HEK293 (cell line): ENCODE data around the gene TNFRSF18.
A peak's percentile ranks its signal among the peaks of the same experiment; 100 is the strongest.

ENCODE experiments used
- CTCF ChIA-PET: fragments of 350-600 bp; formaldehyde crosslinking; extraction: SDS; loops from one replicate; lab custom pipeline; 2021; ENCODE audit warnings: antibody characterized with exemption; lab: Yijun Ruan, JAX
- POLR2A ChIA-PET: fragments of 300-600 bp; formaldehyde crosslinking; extraction: SDS; loops from one replicate; lab custom pipeline; 2020; ENCODE audit warnings: antibody characterized with exemption, inconsistent platforms; lab: Yijun Ruan, JAX
- H3K27ac ChIP-seq: fragments of 200-500 bp; sonication (Bioruptor generic); 2 replicates; pipeline ENCODE4 v1.5.1; 2014; ENCODE audit warnings: low read depth, low read length, control low read depth, inconsistent platforms; ENCODE audit errors: extremely low read depth
- H3K36me3 ChIP-seq, 2 experiments: fragments of 200-500 bp in 1 of 2; sonication (Bioruptor generic) in 1 of 2; 1 replicate in 1 of 2; 2 replicates in 1 of 2; pipeline ENCODE4 v1.5.1; 2014 to 2017; ENCODE audit warnings: inconsistent platforms in 2 of 2, low read length in 2 of 2; ENCODE audit not compliant: control insufficient read depth in 2 of 2, insufficient read depth in 1 of 2
- H3K4me1 ChIP-seq: fragments of 200-500 bp; sonication (Bioruptor generic); 2 replicates; pipeline ENCODE4 v1.5.1; 2014; ENCODE audit warnings: mild to moderate bottlenecking, low read length, inconsistent platforms; ENCODE audit not compliant: control insufficient read depth, insufficient read depth
- H3K4me3 ChIP-seq: 2 replicates; pipeline ENCODE4 v1.5.1; 2011; ENCODE audit warnings: low read depth, mild to moderate bottlenecking, control low read depth, low read length, moderate library complexity
- H3K9me3 ChIP-seq: fragments of 200-500 bp; sonication (Bioruptor generic); 2 replicates; pipeline ENCODE4 v1.5.1; 2014; ENCODE audit warnings: low read depth, low read length, inconsistent platforms; ENCODE audit not compliant: control insufficient read depth, insufficient read depth
- EGR2 ChIP-seq: fragments of 450-650 bp; formaldehyde crosslinking; IDR thresholded peaks from 2 replicates; pipeline ENCODE4 v1.5.1; 2016; ENCODE audit warnings: low read depth, missing biosample characterization, missing genetic modification characterization
- GLIS1 ChIP-seq: fragments of 450-650 bp; formaldehyde crosslinking; IDR thresholded peaks from 2 replicates; pipeline ENCODE4 v1.5.1; 2016; ENCODE audit warnings: missing biosample characterization, missing genetic modification characterization
- HOXC10 ChIP-seq: sonication (generic); formaldehyde crosslinking; IDR thresholded peaks from 2 replicates; pipeline ENCODE4 v1.8.1; 2023; ENCODE audit warnings: mild to moderate bottlenecking, missing genetic modification reagents
- SCRT1 ChIP-seq: fragments of 450-650 bp; formaldehyde crosslinking; IDR thresholded peaks from 2 replicates; pipeline ENCODE4 v1.5.1; 2016; ENCODE audit warnings: missing biosample characterization, missing genetic modification characterization, borderline replicate concordance
- SCRT2 ChIP-seq: fragments of 450-650 bp; formaldehyde crosslinking; IDR thresholded peaks from 2 replicates; pipeline ENCODE4 v1.5.1; 2016; ENCODE audit warnings: missing biosample characterization, missing genetic modification characterization
- SP3 ChIP-seq: fragments of 450-650 bp; formaldehyde crosslinking; IDR thresholded peaks from 2 replicates; pipeline ENCODE4 v1.5.1; 2016; ENCODE audit warnings: missing biosample characterization, missing genetic modification characterization
- ZEB2 ChIP-seq: fragments of 450-650 bp; formaldehyde crosslinking; IDR thresholded peaks from 2 replicates; pipeline ENCODE4 v1.5.1; 2016; ENCODE audit warnings: missing biosample characterization, missing genetic modification characterization
- ZFHX2 ChIP-seq: fragments of 450-650 bp; formaldehyde crosslinking; conservative IDR thresholded peaks from 2 replicates; pipeline ENCODE4 v1.5.1; 2016; ENCODE audit warnings: missing biosample characterization, missing genetic modification characterization
- ZFP69B ChIP-seq: fragments of 450-650 bp; formaldehyde crosslinking; IDR thresholded peaks from 2 replicates; pipeline ENCODE4 v1.5.1; 2016; ENCODE audit warnings: missing biosample characterization, missing genetic modification characterization
- ZIC2 ChIP-seq: fragments of 450-650 bp; formaldehyde crosslinking; IDR thresholded peaks from 2 replicates; pipeline ENCODE4 v1.5.1; 2016; ENCODE audit warnings: missing biosample characterization, missing genetic modification characterization
- ZNF10 ChIP-seq: fragments of 450-650 bp; formaldehyde crosslinking; IDR thresholded peaks from 2 replicates; pipeline ENCODE4 v1.5.1; 2017; ENCODE audit warnings: missing biosample characterization, missing genetic modification characterization
- ZNF121 ChIP-seq: fragments of 450-650 bp; formaldehyde crosslinking; IDR thresholded peaks from 2 replicates; pipeline ENCODE4 v1.5.1; 2016; ENCODE audit warnings: missing biosample characterization, missing genetic modification characterization
- ZNF132 ChIP-seq: fragments of 450-650 bp; formaldehyde crosslinking; IDR thresholded peaks from 2 replicates; pipeline ENCODE4 v1.5.1; 2017; ENCODE audit warnings: missing biosample characterization, missing genetic modification characterization, borderline replicate concordance
- ZNF138 ChIP-seq: fragments of 450-650 bp; formaldehyde crosslinking; IDR thresholded peaks from 2 replicates; pipeline ENCODE4 v1.5.1; 2016; ENCODE audit warnings: missing biosample characterization, missing genetic modification characterization, borderline replicate concordance
- ZNF140 ChIP-seq: fragments of 450-650 bp; formaldehyde crosslinking; IDR thresholded peaks from 2 replicates; pipeline ENCODE4 v1.5.1; 2016; ENCODE audit warnings: missing biosample characterization, missing genetic modification characterization
- ZNF223 ChIP-seq: fragments of 450-650 bp; formaldehyde crosslinking; IDR thresholded peaks from 2 replicates; pipeline ENCODE4 v1.5.1; 2016; ENCODE audit warnings: missing biosample characterization, missing genetic modification characterization
- ZNF48 ChIP-seq: fragments of 450-650 bp; formaldehyde crosslinking; IDR thresholded peaks from 2 replicates; pipeline ENCODE4 v1.5.1; 2016; ENCODE audit warnings: missing biosample characterization, missing genetic modification characterization
- ZNF501 ChIP-seq: fragments of 450-650 bp; formaldehyde crosslinking; IDR thresholded peaks from 2 replicates; pipeline ENCODE4 v1.5.1; 2016; ENCODE audit warnings: missing biosample characterization, missing genetic modification characterization
- ZNF555 ChIP-seq: fragments of 450-650 bp; formaldehyde crosslinking; conservative IDR thresholded peaks from 2 replicates; pipeline ENCODE4 v1.5.1; 2017; ENCODE audit warnings: missing biosample characterization, mild to moderate bottlenecking, missing genetic modification characterization, inconsistent platforms
- ZNF623 ChIP-seq: fragments of 450-650 bp; formaldehyde crosslinking; IDR thresholded peaks from 2 replicates; pipeline ENCODE4 v1.5.1; 2016; ENCODE audit warnings: missing biosample characterization, missing genetic modification characterization
- ZNF658 ChIP-seq: fragments of 450-650 bp; formaldehyde crosslinking; IDR thresholded peaks from 2 replicates; pipeline ENCODE4; 2016; ENCODE audit warnings: missing biosample characterization, missing genetic modification characterization
- ZNF830 ChIP-seq: fragments of 450-650 bp; IDR thresholded peaks from 2 replicates; pipeline ENCODE4 v1.5.0; 2018; ENCODE audit warnings: missing biosample characterization, missing genetic modification characterization, low read depth, mild to moderate bottlenecking, moderate library complexity
- ZSCAN16 ChIP-seq: fragments of 450-650 bp; formaldehyde crosslinking; IDR thresholded peaks from 2 replicates; pipeline ENCODE4 v1.5.1; 2016; ENCODE audit warnings: missing biosample characterization, missing genetic modification characterization
- ZXDB ChIP-seq: fragments of 450-650 bp; formaldehyde crosslinking; IDR thresholded peaks from 2 replicates; pipeline ENCODE4 v1.5.1; 2016; ENCODE audit warnings: missing biosample characterization, missing genetic modification characterization
- TF ChIP-seq, protein P1 (sequence below): fragments of 450-650 bp; formaldehyde crosslinking; IDR thresholded peaks from 2 replicates; pipeline ENCODE4 v1.5.1; 2017; ENCODE audit warnings: missing biosample characterization, missing genetic modification characterization
- TF ChIP-seq, protein P2 (sequence below): fragments of 450-650 bp; formaldehyde crosslinking; IDR thresholded peaks from 2 replicates; pipeline ENCODE4 v1.5.1; 2016; ENCODE audit warnings: missing biosample characterization, missing genetic modification characterization

The TNFRSF18 gene

DNA sequence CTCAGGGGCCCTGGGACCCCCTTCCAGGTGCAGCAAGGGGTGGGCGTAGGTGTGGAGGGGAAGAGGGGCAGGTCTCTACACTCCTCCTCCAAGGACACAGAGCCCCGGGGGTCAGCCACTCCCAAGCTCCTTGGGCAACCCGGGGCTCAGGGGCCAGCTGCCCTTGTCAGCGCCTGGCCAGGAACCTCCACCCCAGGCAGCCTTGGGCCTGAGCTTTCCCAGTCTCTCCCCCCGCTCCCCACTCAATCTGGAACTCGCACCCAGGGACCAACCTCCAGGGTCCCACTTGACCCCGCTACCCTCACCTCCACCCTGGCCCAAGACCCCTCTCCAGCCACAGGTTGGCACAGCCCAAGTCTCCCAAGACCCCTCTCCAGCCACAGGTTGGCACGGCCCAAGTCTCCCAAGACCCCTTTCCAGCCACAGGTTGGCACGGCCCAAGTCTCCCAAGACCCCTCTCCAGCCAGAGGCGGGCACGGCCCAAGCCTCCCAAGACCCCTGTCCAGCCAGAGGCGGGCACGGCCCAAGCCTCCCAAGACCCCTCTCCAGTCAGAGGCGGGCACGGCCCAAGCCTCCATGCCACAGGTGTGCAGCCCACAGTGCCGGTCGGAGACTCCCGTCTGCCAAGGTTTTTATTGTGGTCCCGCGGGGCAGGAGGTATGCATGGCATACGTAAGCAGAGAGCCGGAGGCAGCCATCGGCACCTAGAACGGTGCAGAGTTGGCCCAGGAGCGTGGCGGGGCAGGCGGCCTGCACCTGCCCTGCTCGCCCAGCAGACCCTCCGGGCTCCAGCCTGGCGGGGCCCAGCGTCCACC is 4.5 kb upstream of the TNFRSF18 start (continued):
- no peak for TF ChIP-seq HOXC10
- TF ChIP-seq ZNF132 (tag by site-specific recombination) = no peak
- no peak for TF ChIP-seq ZNF555
- TF ChIP-seq ZNF140 (tag by site-specific recombination) = no peak
- no peak for TF ChIP-seq ZNF138
- TF ChIP-seq ZNF830 (tag by site-specific recombination) = no peak
- TF ChIP-seq ZEB2 (tag by site-specific recombination) = no peak

DNA sequence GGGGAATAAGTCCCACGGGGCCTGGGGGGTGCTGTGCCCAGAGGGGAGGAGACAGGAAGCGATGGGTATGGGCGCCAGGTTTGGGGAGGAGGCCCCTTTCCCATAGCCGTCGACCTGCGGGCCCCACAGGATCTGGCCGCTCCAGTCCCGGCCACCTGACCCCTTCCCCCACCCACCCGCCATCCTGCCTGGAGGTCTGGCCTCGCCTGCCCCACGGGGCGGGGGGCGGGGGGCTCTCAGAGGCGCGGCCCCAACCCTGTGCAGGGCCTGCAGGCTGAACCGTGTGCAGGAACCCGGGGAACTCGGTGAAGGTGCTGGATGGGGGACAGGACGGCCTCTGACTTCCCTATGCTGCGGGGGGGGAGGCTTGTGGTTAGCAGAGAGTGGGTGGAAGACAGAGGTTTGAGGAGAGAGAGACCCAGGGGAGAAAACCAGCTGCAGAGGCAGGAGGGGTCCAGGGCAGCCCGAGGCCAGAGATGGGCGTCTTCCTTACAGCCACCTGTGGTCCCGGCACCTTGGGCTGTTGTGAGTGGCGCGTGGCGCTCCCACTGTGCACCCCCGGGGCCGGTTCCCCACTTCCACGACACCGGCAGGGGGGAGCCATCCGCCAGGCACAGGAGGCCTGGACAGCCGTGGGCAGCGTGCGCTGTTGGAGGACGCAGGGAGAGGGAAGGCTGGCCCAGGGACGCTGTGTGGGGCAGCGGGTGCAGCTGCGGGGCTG is 2.5 kb upstream of the TNFRSF18 start:
- Histone ChIP-seq H3K36me3 (no peaks in the 10 kb centered on the region), H3K27ac (no peak overlapping the region), H3K4me1 (peaks cover 3% of the 10 kb centered on the region; the same call in 1 of the 2 replicates), H3K4me3 (no peak overlapping the region), H3K9me3 (no peaks in the 10 kb centered on the region)
- ChIA-PET POLR2A (interaction anchor here (1.9 kb wide), 1 partner anchor 22 kb away, joined by 5 read pairs; no protein-coding TSS in a partner anchor), CTCF (no interaction called here)
- TF ChIP-seq ZSCAN16 (tag by site-specific recombination) (no peak), ZNF48 (no peak), ZNF658 (no peak), ZFHX2 (tag by site-specific recombination) (peak; percentile 78), ZXDB (tag by site-specific recombination) (no peak), SCRT2 (0 out of 2 replicates have a peak, but pooled peaks have one; percentile 22), SCRT1 (tag by site-specific recombination) (no peak), SP3 (tag by site-specific recombination) (no peak), ZNF121 (tag by site-specific recombination) (no peak), ZNF501 (no peak), GLIS1 (tag by site-specific recombination) (peak; percentile 6; the same call in 1 of the 2 replicates), ZNF223 (tag by site-specific recombination) (no peak), EGR2 (peak; percentile 75), ZNF623 (tag by site-specific recombination) (no peak), ZNF10 (0 out of 2 replicates have a peak, but pooled peaks have one; percentile 25), ZFP69B (tag by site-specific recombination) (peak; percentile 56; the same call in 1 of the 2 replicates), ZIC2 (tag by site-specific recombination) (peak; percentile 83)
- TF ChIP-seq, protein P1, sequence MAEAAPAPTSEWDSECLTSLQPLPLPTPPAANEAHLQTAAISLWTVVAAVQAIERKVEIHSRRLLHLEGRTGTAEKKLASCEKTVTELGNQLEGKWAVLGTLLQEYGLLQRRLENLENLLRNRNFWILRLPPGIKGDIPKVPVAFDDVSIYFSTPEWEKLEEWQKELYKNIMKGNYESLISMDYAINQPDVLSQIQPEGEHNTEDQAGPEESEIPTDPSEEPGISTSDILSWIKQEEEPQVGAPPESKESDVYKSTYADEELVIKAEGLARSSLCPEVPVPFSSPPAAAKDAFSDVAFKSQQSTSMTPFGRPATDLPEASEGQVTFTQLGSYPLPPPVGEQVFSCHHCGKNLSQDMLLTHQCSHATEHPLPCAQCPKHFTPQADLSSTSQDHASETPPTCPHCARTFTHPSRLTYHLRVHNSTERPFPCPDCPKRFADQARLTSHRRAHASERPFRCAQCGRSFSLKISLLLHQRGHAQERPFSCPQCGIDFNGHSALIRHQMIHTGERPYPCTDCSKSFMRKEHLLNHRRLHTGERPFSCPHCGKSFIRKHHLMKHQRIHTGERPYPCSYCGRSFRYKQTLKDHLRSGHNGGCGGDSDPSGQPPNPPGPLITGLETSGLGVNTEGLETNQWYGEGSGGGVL (tag by site-specific recombination) = 0 out of 2 replicates have a peak, but pooled peaks have one; percentile 18
- TF ChIP-seq, protein P2, sequence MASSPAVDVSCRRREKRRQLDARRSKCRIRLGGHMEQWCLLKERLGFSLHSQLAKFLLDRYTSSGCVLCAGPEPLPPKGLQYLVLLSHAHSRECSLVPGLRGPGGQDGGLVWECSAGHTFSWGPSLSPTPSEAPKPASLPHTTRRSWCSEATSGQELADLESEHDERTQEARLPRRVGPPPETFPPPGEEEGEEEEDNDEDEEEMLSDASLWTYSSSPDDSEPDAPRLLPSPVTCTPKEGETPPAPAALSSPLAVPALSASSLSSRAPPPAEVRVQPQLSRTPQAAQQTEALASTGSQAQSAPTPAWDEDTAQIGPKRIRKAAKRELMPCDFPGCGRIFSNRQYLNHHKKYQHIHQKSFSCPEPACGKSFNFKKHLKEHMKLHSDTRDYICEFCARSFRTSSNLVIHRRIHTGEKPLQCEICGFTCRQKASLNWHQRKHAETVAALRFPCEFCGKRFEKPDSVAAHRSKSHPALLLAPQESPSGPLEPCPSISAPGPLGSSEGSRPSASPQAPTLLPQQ = peak; percentile 28; the same call in 1 of the 2 replicates
